ENCODE results near the gene NFILZ.

NFILZ gene

DNA sequence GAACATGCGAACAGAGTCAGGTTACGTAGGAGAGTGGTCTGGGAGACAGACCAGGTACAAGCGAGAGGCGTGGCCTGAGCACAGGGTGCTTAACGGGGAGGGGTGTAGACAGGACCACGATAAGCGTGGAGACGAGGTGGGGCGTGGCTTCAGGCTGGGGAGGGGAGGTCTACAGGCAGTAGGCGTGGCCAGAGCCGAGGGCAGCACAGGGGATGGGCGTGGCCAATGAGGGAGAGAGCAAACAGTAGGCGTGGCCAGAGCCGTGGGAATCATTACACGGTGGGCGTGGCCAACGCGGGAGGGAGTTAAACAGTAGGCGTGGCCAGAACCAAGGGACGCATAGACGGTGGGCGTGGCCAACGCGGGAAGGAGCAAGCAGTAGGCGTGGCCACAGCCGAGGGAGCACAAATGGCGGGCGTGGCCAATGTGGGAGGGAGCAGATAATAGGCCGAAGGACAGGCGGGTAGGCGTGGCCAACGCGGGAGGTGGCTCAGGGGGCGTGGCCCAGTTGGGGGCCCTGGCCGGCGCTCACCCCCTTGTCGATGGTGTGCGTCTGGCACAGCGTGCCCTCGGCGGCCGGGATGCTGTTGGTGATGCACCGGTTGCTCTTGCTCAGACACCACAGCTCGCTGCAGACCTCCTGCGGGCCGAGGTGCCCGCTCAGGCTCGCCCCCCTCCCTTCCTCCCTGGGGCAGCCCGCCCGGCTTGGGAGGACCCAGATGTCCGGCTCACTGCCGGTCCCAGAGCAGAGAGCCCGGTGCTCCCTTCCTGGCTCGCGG, 38.0 kb upstream of the NFILZ start:
- TF ChIP-seq SIN3A (IDR thresholded peaks at IDR 0.05; ENCODE audit: borderline replicate concordance, insufficient read depth, low read length) (peak; percentile 43; the same call in 1 of the 2 replicates), TAF1 (IDR thresholded peaks at IDR 0.05; ENCODE audit: borderline replicate concordance, insufficient read depth, low read length) (0 out of 2 replicates have a peak, but pooled peaks have one; percentile 28), POLR2AphosphoS5 (IDR thresholded peaks at IDR 0.05; ENCODE audit: low read depth, low read length) (peak; percentile 64), REST (IDR thresholded peaks at IDR 0.05; ENCODE audit: insufficient read depth in 1 of 2, low read depth in 2 of 2, low read length in 2 of 2) (no peak), FOXP2 (optimal IDR thresholded peaks at IDR 0.05; ENCODE audit: borderline replicate concordance, extremely low read depth, extremely low read length, insufficient read depth) (no peak)

DNA sequence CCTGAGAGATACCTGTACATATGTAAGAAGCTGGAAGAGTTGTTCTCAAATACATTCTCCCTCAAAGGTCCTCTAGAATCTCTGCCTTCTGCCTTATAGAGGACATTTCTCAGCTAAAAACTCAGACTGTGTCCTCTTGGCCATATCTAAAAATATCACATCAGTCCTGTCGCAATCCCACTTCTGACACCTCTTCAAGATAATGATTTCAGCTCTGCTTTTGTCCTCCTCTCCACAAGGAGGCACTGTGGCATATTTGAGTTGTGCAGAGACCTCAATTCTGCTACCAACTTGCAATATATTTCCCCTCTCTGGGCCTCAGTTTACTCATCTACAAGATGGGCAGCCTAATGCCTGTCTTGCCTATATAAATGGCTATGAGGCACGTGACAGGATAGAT, 36.5 kb upstream of the NFILZ start:
- no peak for TF ChIP-seq FOXP2 (optimal IDR thresholded peaks at IDR 0.05; ENCODE audit: borderline replicate concordance, extremely low read depth, extremely low read length, insufficient read depth)
- TF ChIP-seq REST (IDR thresholded peaks at IDR 0.05; ENCODE audit: insufficient read depth in 1 of 2, low read depth in 2 of 2, low read length in 2 of 2), result no peak
- TF ChIP-seq TAF1 (IDR thresholded peaks at IDR 0.05; ENCODE audit: borderline replicate concordance, insufficient read depth, low read length), result no peak
- TF ChIP-seq SIN3A (IDR thresholded peaks at IDR 0.05; ENCODE audit: borderline replicate concordance, insufficient read depth, low read length), result no peak
- no peak for TF ChIP-seq POLR2AphosphoS5 (IDR thresholded peaks at IDR 0.05; ENCODE audit: low read depth, low read length)

GRCh38 chr19:8595651-8596050, 34.8 kb upstream of the NFILZ start:
- TF ChIP-seq SIN3A (IDR thresholded peaks at IDR 0.05; ENCODE audit: borderline replicate concordance, insufficient read depth, low read length), result no peak
- no peak for TF ChIP-seq REST (IDR thresholded peaks at IDR 0.05; ENCODE audit: insufficient read depth in 1 of 2, low read depth in 2 of 2, low read length in 2 of 2)
- TF ChIP-seq TAF1 (IDR thresholded peaks at IDR 0.05; ENCODE audit: borderline replicate concordance, insufficient read depth, low read length), result no peak
- no peak for TF ChIP-seq POLR2AphosphoS5 (IDR thresholded peaks at IDR 0.05; ENCODE audit: low read depth, low read length)
- no peak for TF ChIP-seq FOXP2 (optimal IDR thresholded peaks at IDR 0.05; ENCODE audit: borderline replicate concordance, extremely low read depth, extremely low read length, insufficient read depth)

DNA sequence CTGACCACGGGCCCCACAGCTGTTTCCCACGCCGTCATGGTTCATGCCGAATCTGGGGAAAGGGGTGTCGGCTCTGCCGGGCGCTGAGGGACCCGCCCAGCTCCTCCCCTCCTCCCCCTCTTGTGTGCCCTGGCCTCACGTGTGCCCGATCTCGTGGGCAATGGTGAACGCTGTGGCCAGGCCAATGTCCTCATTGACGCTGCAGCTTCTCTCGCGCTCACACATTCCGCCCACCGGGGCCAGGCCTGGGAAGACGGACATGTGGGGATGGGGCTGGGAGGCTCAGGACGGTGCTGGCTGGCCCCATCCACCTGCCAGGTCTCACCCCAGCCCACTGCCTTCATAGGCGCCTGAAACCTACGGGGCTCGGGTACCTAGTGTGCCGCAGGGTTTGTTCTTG, 34.3 kb upstream of the NFILZ start:
- TF ChIP-seq REST (IDR thresholded peaks at IDR 0.05; ENCODE audit: insufficient read depth in 1 of 2, low read depth in 2 of 2, low read length in 2 of 2) (no peak), SIN3A (IDR thresholded peaks at IDR 0.05; ENCODE audit: borderline replicate concordance, insufficient read depth, low read length) (no peak), TAF1 (IDR thresholded peaks at IDR 0.05; ENCODE audit: borderline replicate concordance, insufficient read depth, low read length) (no peak), POLR2AphosphoS5 (IDR thresholded peaks at IDR 0.05; ENCODE audit: low read depth, low read length) (no peak), FOXP2 (optimal IDR thresholded peaks at IDR 0.05; ENCODE audit: borderline replicate concordance, extremely low read depth, extremely low read length, insufficient read depth) (no peak)
